ENCODE data around the gene TPCN1.

Gene TPCN1

GRCh38 chr12:113315358-113315757, 94.1 kb downstream of the TPCN1 start:
- DNase-seq, result peak in 1 of 14 donors; percentile 14

- no peak for DNase-seq
These were observed 94.9 kb downstream of the TPCN1 start for GRCh38 chr12:113316155-113316554.

- no peak for DNase-seq
These were observed 95.9 kb downstream of the TPCN1 start for GRCh38 chr12:113317122-113317521.

- no peak for DNase-seq
These were observed 96.9 kb downstream of the TPCN1 start for GRCh38 chr12:113318046-113318656.

- DNase-seq, result no peak
These were observed 97.8 kb downstream of the TPCN1 start for GRCh38 chr12:113318900-113319628.

GRCh38 chr12:113320401-113320800, 99.1 kb downstream of the TPCN1 start:
- no peak for DNase-seq

GRCh38 chr12:113322343-113322742, 101.1 kb downstream of the TPCN1 start:
- DNase-seq, result no peak

- no peak for DNase-seq
These were observed 104.7 kb downstream of the TPCN1 start for GRCh38 chr12:113325916-113326315.

GRCh38 chr12:113326775-113327395, 105.6 kb downstream of the TPCN1 start:
- no peak for DNase-seq

- no peak for DNase-seq
These were observed 107.2 kb downstream of the TPCN1 start for GRCh38 chr12:113328368-113328889.

- no peak for DNase-seq
These were observed 107.9 kb downstream of the TPCN1 start for GRCh38 chr12:113329022-113329790.

- DNase-seq, result no peak
These were observed 108.6 kb downstream of the TPCN1 start for GRCh38 chr12:113329791-113330417.

GRCh38 chr12:113330505-113330904, 109.2 kb downstream of the TPCN1 start:
- DNase-seq, result no peak

GRCh38 chr12:113332688-113333417, 111.6 kb downstream of the TPCN1 start:
- DNase-seq, result peak in 3 of 14 donors; percentile 4 to 11 (median 8)

- DNase-seq, result no peak
These were observed 112.1 kb downstream of the TPCN1 start for GRCh38 chr12:113333418-113333750.

GRCh38 chr12:113333877-113334785, 112.9 kb downstream of the TPCN1 start:
- peak in 1 of 14 donors; percentile 5 for DNase-seq

GRCh38 chr12:113334786-113335539, 113.7 kb downstream of the TPCN1 start, which contains the start of gene SLC8B1:
Gene SLC8B1 (minus strand): TSS chr12:113335109. CDS start chr12:113332878, 2,231 bp downstream.
- peak; percentile 28 to 89 (median 79) for DNase-seq

GRCh38 chr12:113339540-113339939, 118.3 kb downstream of the TPCN1 start:
- DNase-seq, result no peak

- DNase-seq, result no peak
These were observed 118.8 kb downstream of the TPCN1 start for GRCh38 chr12:113340061-113340460.

GRCh38 chr12:113341535-113341934, 120.3 kb downstream of the TPCN1 start:
- no peak for DNase-seq
